Muscle of leg (tissue), 11 donors: ENCODE results near the gene SLC35F1. TPM values are rescaled to one million over a fixed set of nuclear protein-coding genes. Genes with fewer than 3 reads are reported as not detected.

ENCODE experiments used
- DNase-seq: peaks from one replicate; pipeline ENCODE4 v3.0.0; 2013
- H3K27ac ChIP-seq: one replicate; pipeline ENCODE4 v1.5.1; 2013; ENCODE audit warnings: mild to moderate bottlenecking, low read length, control low read depth
- H3K27me3 ChIP-seq: one replicate; pipeline ENCODE4 v1.6.1; 2013; ENCODE audit warnings: low read length; ENCODE audit not compliant: control insufficient read depth, insufficient read depth
- H3K36me3 ChIP-seq: one replicate; pipeline ENCODE4 v1.6.1; 2013; ENCODE audit warnings: low read length; ENCODE audit not compliant: control insufficient read depth, insufficient read depth
- H3K4me1 ChIP-seq: one replicate; pipeline ENCODE4 v1.6.1; 2013; ENCODE audit warnings: low read length; ENCODE audit not compliant: control insufficient read depth, insufficient read depth
- H3K4me3 ChIP-seq: one replicate; pipeline ENCODE4 v1.5.1; 2013; ENCODE audit warnings: low read length, control low read depth
- H3K9me3 ChIP-seq: replicated peaks from 2 replicates; pipeline ENCODE4 v1.6.1; 2013; ENCODE audit warnings: low read depth, low read length; ENCODE audit not compliant: control insufficient read depth
- WGBS: methylation state at CpG from one replicate; pipeline ENCODE4 v1.1.5; 2013; ENCODE audit warnings: missing lambda C conversion rate; ENCODE audit not compliant: insufficient coverage; 5-methylcytosine and 5-hydroxymethylcytosine counted together
- polyA plus RNA-seq, 8 donors: library from polyadenylated mRNA; unstranded; fragments of 120-200 nt; gene quantifications; one replicate each; pipeline versions ENCODE4 v1.2.1 to v1.2.3, GENCODE V29; 2013; ENCODE audit warnings: inconsistent platforms in 1 of 8, low replicate concordance in 1 of 8; ENCODE audit not compliant: insufficient read length in 8 of 8, insufficient read depth in 1 of 8
- total RNA-seq: library from RNA; stranded (reverse); fragments of 120-200 nt; gene quantifications from one replicate; pipeline ENCODE4 v1.2.4, GENCODE V29; 2013

SLC35F1 gene
- total and polyA plus RNA-seq, 9 donors, result 1.5 to 6.2 (median 2.1) TPM

- peak; percentile 4 for DNase-seq
- H3K4me3 ChIP-seq, result no peak overlapping the region
- H3K9me3 ChIP-seq, result no peaks in the 10 kb centered on the region
- H3K27me3 ChIP-seq, result no peaks in the 10 kb centered on the region
- 0% methylated on average over 1 of the region's 2 CpGs for WGBS
- no peak overlapping the region for H3K27ac ChIP-seq
- no peaks in the 10 kb centered on the region for H3K4me1 ChIP-seq
- no peaks in the 10 kb centered on the region for H3K36me3 ChIP-seq
Measured at GRCh38 chr6:118100717-118101116, 193.7 kb downstream of the SLC35F1 start.

DNA sequence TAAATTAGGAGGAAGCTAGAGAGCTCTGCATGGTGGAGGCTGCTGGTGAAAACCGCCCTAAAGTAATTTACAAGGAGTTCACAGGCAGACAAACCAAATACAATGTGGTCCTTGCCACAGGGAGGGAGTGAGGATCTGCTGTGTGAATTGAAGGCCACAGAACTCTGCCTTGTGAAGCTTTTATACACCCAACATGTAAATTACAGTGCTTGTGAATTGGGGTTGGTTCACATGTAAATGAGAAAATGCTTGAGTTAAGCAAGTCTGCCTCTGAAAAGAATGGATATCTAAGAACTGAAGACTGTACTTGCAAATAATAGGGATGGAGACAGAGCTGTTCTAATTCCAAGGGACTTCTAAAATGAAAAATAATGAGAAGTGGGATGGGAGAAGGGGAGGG lies 194.2 kb downstream of the SLC35F1 start:
- H3K27ac ChIP-seq, result peak overlapping the region; percentile 21

DNA sequence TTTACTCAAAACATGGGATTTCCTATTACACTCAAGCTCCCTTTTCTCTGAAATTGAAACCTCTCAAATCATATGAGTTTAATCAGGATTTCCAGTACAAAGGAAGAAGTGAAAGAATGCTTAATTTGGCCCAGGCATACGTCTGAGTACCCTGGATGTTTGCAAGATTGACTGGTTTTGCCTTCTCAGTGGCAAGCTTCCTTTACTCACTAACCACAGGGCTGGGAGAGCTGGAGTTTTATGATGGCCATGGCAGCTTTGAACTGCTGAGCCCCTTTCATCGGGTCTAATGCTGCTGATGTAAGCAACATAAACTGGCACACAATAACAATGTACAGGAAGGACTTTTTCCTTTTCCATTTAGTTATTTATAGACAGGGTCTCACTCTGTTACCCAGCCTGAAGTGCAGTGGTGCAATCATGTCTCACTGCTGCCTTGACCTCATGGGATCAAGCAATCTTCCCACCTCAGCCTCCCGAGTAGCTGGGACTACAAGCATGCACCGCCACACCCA lies 194.8 kb downstream of the SLC35F1 start:
- Histone ChIP-seq H3K4me3 (no peak overlapping the region), H3K4me1 (no peaks in the 10 kb centered on the region), H3K36me3 (no peaks in the 10 kb centered on the region), H3K27ac (no peak overlapping the region), H3K27me3 (no peaks in the 10 kb centered on the region), H3K9me3 (no peaks in the 10 kb centered on the region)
- peak; percentile 6 for DNase-seq
- WGBS, result 39% methylated on average over 3 of the region's 4 CpGs

More for the DNA sequence above, 194.2 kb downstream of the SLC35F1 start:
- Histone ChIP-seq H3K4me3 (no peak overlapping the region), H3K4me1 (no peaks in the 10 kb centered on the region), H3K27me3 (no peaks in the 10 kb centered on the region), H3K9me3 (no peaks in the 10 kb centered on the region), H3K36me3 (no peaks in the 10 kb centered on the region)
- WGBS, result no CpG with 5 or more reads among the region's 1 CpG
- DNase-seq, result no peak

DNA sequence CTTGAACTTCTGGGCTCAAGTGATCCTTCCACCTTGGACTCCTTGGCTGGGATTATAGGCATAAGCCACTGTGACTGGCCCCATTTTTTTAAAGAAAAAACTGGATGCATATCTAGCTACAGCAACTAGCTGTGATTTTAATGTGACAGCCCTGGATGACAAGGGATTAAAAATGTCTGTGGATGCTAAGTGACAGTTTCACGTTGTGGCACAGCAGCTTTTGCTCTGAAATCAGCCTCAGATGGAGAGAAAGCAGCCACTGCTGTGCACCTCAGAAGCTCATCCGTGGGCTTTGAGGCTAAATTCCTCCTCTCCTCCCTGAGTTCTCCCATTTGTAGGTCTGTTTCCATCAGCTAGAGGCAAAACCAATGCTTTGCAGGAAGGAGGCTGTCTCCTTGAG lies 195.3 kb downstream of the SLC35F1 start:
- H3K9me3 ChIP-seq, result no peaks in the 10 kb centered on the region
- no peak for DNase-seq
- H3K27me3 ChIP-seq, result no peaks in the 10 kb centered on the region
- H3K27ac ChIP-seq, result no peak overlapping the region
- no peak overlapping the region for H3K4me3 ChIP-seq
- H3K4me1 ChIP-seq, result no peaks in the 10 kb centered on the region
- H3K36me3 ChIP-seq, result no peaks in the 10 kb centered on the region
- WGBS, result no CpG with 5 or more reads among the region's 2 CpGs

- no peaks in the 10 kb centered on the region for H3K36me3 ChIP-seq
- DNase-seq, result no peak
- no peaks in the 10 kb centered on the region for H3K27me3 ChIP-seq
- H3K9me3 ChIP-seq, result no peaks in the 10 kb centered on the region
- H3K4me1 ChIP-seq, result no peaks in the 10 kb centered on the region
- WGBS, result no CpG with 5 or more reads among the region's 5 CpGs
- H3K4me3 ChIP-seq, result no peak overlapping the region
- H3K27ac ChIP-seq, result no peak overlapping the region
Measured at GRCh38 chr6:118103381-118104146, 196.5 kb downstream of the SLC35F1 start.

- Histone ChIP-seq H3K27me3 (no peaks in the 10 kb centered on the region), H3K27ac (no peak overlapping the region), H3K9me3 (no peaks in the 10 kb centered on the region), H3K36me3 (no peaks in the 10 kb centered on the region), H3K4me3 (no peak overlapping the region), H3K4me1 (no peaks in the 10 kb centered on the region)
- no peak for DNase-seq
- no CpG with 5 or more reads among the region's 3 CpGs for WGBS
Measured at GRCh38 chr6:118122161-118122725, 215.2 kb downstream of the SLC35F1 start.

GRCh38 chr6:118122801-118123200 lies 215.7 kb downstream of the SLC35F1 start:
- WGBS, result no CpG with 5 or more reads among the region's 1 CpG
- Histone ChIP-seq H3K36me3 (no peaks in the 10 kb centered on the region), H3K4me1 (no peaks in the 10 kb centered on the region), H3K27ac (no peak overlapping the region), H3K27me3 (no peaks in the 10 kb centered on the region), H3K4me3 (no peak overlapping the region), H3K9me3 (no peaks in the 10 kb centered on the region)
- DNase-seq, result no peak

GRCh38 chr6:118123503-118124037 lies 216.5 kb downstream of the SLC35F1 start:
- H3K9me3 ChIP-seq, result no peaks in the 10 kb centered on the region
- H3K27ac ChIP-seq, result no peak overlapping the region
- DNase-seq, result no peak
- WGBS, result 100% methylated on average over 1 of the region's 1 CpG
- H3K27me3 ChIP-seq, result no peaks in the 10 kb centered on the region
- no peak overlapping the region for H3K4me3 ChIP-seq
- no peaks in the 10 kb centered on the region for H3K4me1 ChIP-seq
- no peaks in the 10 kb centered on the region for H3K36me3 ChIP-seq

DNA sequence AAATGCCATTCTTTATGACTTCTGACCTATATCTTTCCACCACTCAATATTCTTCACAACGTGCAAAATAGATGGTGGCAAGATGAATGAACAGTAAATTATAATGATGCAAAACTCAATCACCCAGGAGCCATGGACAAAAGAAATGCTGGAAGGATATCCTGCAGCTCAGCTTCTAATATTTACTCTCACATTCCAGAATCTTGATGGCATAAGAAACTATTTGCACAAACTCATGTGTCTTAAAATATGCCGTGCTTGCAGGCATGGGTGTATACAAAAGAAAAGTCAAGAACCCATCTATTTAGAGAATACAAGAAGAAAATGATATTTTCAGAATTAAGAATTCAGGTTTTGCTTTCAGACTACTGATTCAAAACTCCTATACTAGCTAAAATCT lies 217.8 kb downstream of the SLC35F1 start:
- Histone ChIP-seq H3K4me3 (no peak overlapping the region), H3K9me3 (no peaks in the 10 kb centered on the region), H3K36me3 (no peaks in the 10 kb centered on the region), H3K27me3 (no peaks in the 10 kb centered on the region), H3K4me1 (no peaks in the 10 kb centered on the region), H3K27ac (no peak overlapping the region)
- no CpG with 5 or more reads among the region's 2 CpGs for WGBS
- DNase-seq, result no peak

DNA sequence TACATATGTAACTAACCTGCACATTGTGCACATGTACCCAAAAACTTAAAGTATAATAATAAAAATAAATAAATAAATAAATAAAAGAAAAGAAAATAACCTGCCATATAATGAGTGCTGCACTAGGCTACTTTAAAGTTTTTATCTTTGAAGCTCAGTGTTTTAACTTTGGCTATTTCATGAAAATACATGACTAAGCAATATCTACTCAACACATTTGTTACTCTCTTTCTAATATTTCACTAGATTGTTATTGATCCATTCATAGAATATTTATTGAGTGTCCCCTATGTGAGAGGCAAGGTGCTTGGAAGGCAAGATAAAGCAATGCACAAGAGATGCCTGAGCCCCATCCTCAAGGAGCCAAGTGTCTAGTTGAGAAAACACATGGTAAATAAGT lies 221.7 kb downstream of the SLC35F1 start:
- DNase-seq, result no peak
- Histone ChIP-seq H3K9me3 (no peaks in the 10 kb centered on the region), H3K36me3 (no peaks in the 10 kb centered on the region), H3K27ac (no peak overlapping the region), H3K27me3 (no peaks in the 10 kb centered on the region), H3K4me3 (no peak overlapping the region), H3K4me1 (no peaks in the 10 kb centered on the region)
